ENCODE data around the gene ZNF496.
"Not testable (repeated sequence)": the region's sequence is repeated elsewhere in the genome, so short reads cannot be mapped to it uniquely, and the experiment has no call there.

ZNF496 gene

GRCh38 chr1:247358920-247359319 lies 27.3 kb upstream of the ZNF496 start:
- no peak for DNase-seq

GRCh38 chr1:247357781-247358211 lies 26.1 kb upstream of the ZNF496 start:
- no peak for DNase-seq

GRCh38 chr1:247357052-247357780 lies 25.5 kb upstream of the ZNF496 start:
- DNase-seq, result no peak

GRCh38 chr1:247355160-247355559 lies 23.5 kb upstream of the ZNF496 start:
- not testable (repeated sequence) for DNase-seq

- no peak for DNase-seq
Measured at GRCh38 chr1:247352175-247352574, 20.5 kb upstream of the ZNF496 start.

GRCh38 chr1:247350587-247350986 lies 18.9 kb upstream of the ZNF496 start:
- no peak for DNase-seq

GRCh38 chr1:247347477-247348222 lies 16.0 kb upstream of the ZNF496 start:
- no peak for DNase-seq

GRCh38 chr1:247345881-247346280 lies 14.2 kb upstream of the ZNF496 start:
- DNase-seq, result no peak

- no peak for DNase-seq
Measured at GRCh38 chr1:247343801-247344200, 12.1 kb upstream of the ZNF496 start.

- DNase-seq, result no peak
Measured at GRCh38 chr1:247338723-247339275, 7.1 kb upstream of the ZNF496 start.

- no peak for DNase-seq
Measured at GRCh38 chr1:247337961-247338360, 6.3 kb upstream of the ZNF496 start.

GRCh38 chr1:247337250-247337746 lies 5.6 kb upstream of the ZNF496 start:
- DNase-seq, result no peak

- no peak for DNase-seq
Measured at GRCh38 chr1:247336390-247336789, 4.7 kb upstream of the ZNF496 start.

GRCh38 chr1:247335882-247336281 lies 4.2 kb upstream of the ZNF496 start:
- DNase-seq, result no peak

- no peak for DNase-seq
Measured at GRCh38 chr1:247334378-247335133, 2.9 kb upstream of the ZNF496 start.

- no peak for DNase-seq
Measured at GRCh38 chr1:247332623-247333361, 1.1 kb upstream of the ZNF496 start.

GRCh38 chr1:247332215-247332622 lies 552 bp upstream of the ZNF496 start:
- DNase-seq, result peak in 1 of 4 experiments; percentile 49

GRCh38 chr1:247331172-247331524 lies 519 bp downstream of the ZNF496 start:
- peak in 3 of 4 experiments; percentile 17 to 54 (median 28) for DNase-seq

GRCh38 chr1:247330548-247331171 lies 1.0 kb downstream of the ZNF496 start:
- no peak for DNase-seq

- DNase-seq, result no peak
Measured at GRCh38 chr1:247329097-247329617, 2.5 kb downstream of the ZNF496 start.

- DNase-seq, result no peak
Measured at GRCh38 chr1:247328311-247328710, 3.4 kb downstream of the ZNF496 start.

All from activated naive CD4-positive, alpha-beta T cell (primary cell).